Psoas muscle (tissue), 8 donors: ENCODE data around the gene NYAP2. TPM values are rescaled to one million over a fixed set of nuclear protein-coding genes. Genes with fewer than 3 reads are reported as not detected.

Source experiments
- ATAC-seq, 4 donors: fragments of 200-7000 bp; cut with Tn5 transposase; one replicate each; pipeline ENCODE4 v1.9.1; 2020; ENCODE audit warnings: moderate library complexity in 3 of 4, mild to moderate bottlenecking in 2 of 4
- DNase-seq, 2 donors: peaks; one replicate each; pipeline ENCODE4 v3.0.0-alpha.2; 2020
- H3K27ac ChIP-seq: fragments of 200-600 bp; one replicate; pipeline ENCODE4 v1.8.0; 2022
- H3K27me3 ChIP-seq, 3 donors: fragments of 200-600 bp in 1 of 3; one replicate each; pipeline versions ENCODE4 v1.6.1 to v1.8.0; 2013 to 2022; ENCODE audit warnings: low read length in 2 of 3, mild to moderate bottlenecking in 2 of 3, moderate library complexity in 1 of 3; ENCODE audit not compliant: insufficient read depth in 3 of 3
- H3K36me3 ChIP-seq, 2 donors: fragments of 200-600 bp in 1 of 2; one replicate each; pipeline versions ENCODE4 v1.6.1 to v1.8.0; 2013 to 2022; ENCODE audit warnings: low read depth in 1 of 2, mild to moderate bottlenecking in 1 of 2, moderate library complexity in 1 of 2; ENCODE audit not compliant: insufficient read depth in 1 of 2
- H3K4me1 ChIP-seq: fragments of 200-600 bp; one replicate; pipeline ENCODE4 v1.8.0; 2022
- H3K4me3 ChIP-seq: fragments of 200-600 bp; one replicate; pipeline ENCODE4 v1.8.0; 2022; ENCODE audit warnings: mild to moderate bottlenecking
- H3K9me3 ChIP-seq: fragments of 200-600 bp; one replicate; pipeline ENCODE4 v1.8.0; 2022
- WGBS, 3 donors: extraction: QIAGEN DNeasy Blood & Tissue Kit; methylation state at CpG; one replicate each; pipeline versions ENCODE4 v1.1.6 to v1.1.7; 2013; 5-methylcytosine and 5-hydroxymethylcytosine counted together
- intact Hi-C, 2 donors: fragments of 100-400 bp; cut with DNase I; formaldehyde crosslinking; loops; one replicate each; pipeline versions ENCODE4 v1.11.0 to v1.14.2; 2022
- polyA plus RNA-seq, 3 donors: library from polyadenylated mRNA; stranded (reverse); fragments of 200-250 nt; gene quantifications; one replicate each; pipeline ENCODE4 v1.2.3, GENCODE V29; 2013
- total RNA-seq, 4 donors: library from RNA; stranded (reverse); fragmentation: NEBNext Ultra II Directional in 2 of 4; extraction: Animal tissue kit (Norgen Biotek cat#: 25700) in 2 of 4; gene quantifications; one replicate each; pipeline versions ENCODE4 v1.2.1 to v1.2.4, GENCODE V29; 2021 to 2023
- TF ChIP-seq, protein P1 (sequence below): fragments of 200-600 bp; IDR thresholded peaks from one replicate; pipeline ENCODE4 v1.8.0; 2022; ENCODE audit warnings: antibody characterized with exemption
- donor health status: healthy with polysubstance abuse.
- donor health status: DM: no; HTN: no; CAD: no; lungs with moderate emphysema.
- donor health status: Bipolar disorder and iron deficiency.
- donor health status: healthy.
- donor health status: DM: yes; HTN: yes; CAD: no.
- donor health status: DM: no; HTN: no; CAD: no.
- donor health status: DM: no; HTN: no; CAD: no.
- donor health status: DM: yes; HTN: yes; CAD: no.

The NYAP2 gene
- total and polyA plus RNA-seq, 7 donors, result 0.03 to 5.0 (median 0.90) TPM

DNA sequence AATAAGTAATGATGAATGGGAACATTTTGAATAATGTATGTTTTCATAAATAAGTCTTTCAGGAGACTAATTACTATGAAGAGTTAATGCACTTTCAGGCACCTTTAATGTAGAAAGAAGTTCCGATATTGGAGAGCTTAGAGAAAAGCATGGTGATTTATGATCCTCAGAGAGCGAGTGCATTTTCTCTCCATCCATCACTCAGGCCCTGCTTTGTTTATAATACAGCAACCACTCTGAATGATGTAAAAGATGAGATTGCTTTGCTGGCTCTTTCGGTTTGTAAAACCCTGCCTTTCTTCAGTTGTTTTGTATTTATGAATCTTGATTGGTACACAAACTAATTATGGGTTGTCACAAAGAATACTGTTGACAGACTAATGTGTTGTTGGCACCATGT is 132.0 kb downstream of the NYAP2 start:
- TF ChIP-seq, protein P1, sequence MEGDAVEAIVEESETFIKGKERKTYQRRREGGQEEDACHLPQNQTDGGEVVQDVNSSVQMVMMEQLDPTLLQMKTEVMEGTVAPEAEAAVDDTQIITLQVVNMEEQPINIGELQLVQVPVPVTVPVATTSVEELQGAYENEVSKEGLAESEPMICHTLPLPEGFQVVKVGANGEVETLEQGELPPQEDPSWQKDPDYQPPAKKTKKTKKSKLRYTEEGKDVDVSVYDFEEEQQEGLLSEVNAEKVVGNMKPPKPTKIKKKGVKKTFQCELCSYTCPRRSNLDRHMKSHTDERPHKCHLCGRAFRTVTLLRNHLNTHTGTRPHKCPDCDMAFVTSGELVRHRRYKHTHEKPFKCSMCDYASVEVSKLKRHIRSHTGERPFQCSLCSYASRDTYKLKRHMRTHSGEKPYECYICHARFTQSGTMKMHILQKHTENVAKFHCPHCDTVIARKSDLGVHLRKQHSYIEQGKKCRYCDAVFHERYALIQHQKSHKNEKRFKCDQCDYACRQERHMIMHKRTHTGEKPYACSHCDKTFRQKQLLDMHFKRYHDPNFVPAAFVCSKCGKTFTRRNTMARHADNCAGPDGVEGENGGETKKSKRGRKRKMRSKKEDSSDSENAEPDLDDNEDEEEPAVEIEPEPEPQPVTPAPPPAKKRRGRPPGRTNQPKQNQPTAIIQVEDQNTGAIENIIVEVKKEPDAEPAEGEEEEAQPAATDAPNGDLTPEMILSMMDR, result no peak
- no peaks in the 10 kb centered on the region for H3K27me3 ChIP-seq
- H3K27ac ChIP-seq, result no peak overlapping the region
- 65 to 68% (median 67%) methylated on average over 3 of the region's 3 CpGs for WGBS, 3 donors
- no peak overlapping the region for H3K4me3 ChIP-seq
- no peaks in the 10 kb centered on the region for H3K4me1 ChIP-seq
- DNase-seq (no peak), ATAC-seq (no peak)
- no peaks in the 10 kb centered on the region for H3K9me3 ChIP-seq
- H3K36me3 ChIP-seq, result no peaks in the 10 kb centered on the region
- intact Hi-C loops, result no loop called here

GRCh38 chr2:225532096-225532495 is 132.6 kb downstream of the NYAP2 start:
- TF ChIP-seq, protein P1, result no peak
- WGBS, 3 donors, result 73 to 91% (median 84%) methylated on average over 1 of the region's 1 CpG
- DNase-seq, result no peak
- H3K27ac ChIP-seq, result no peak overlapping the region
- no peaks in the 10 kb centered on the region for H3K27me3 ChIP-seq
- H3K9me3 ChIP-seq, result no peaks in the 10 kb centered on the region
- ATAC-seq, result no peak
- no peaks in the 10 kb centered on the region for H3K36me3 ChIP-seq
- intact Hi-C loops, result no loop called here
- no peaks in the 10 kb centered on the region for H3K4me1 ChIP-seq
- no peak overlapping the region for H3K4me3 ChIP-seq

DNA sequence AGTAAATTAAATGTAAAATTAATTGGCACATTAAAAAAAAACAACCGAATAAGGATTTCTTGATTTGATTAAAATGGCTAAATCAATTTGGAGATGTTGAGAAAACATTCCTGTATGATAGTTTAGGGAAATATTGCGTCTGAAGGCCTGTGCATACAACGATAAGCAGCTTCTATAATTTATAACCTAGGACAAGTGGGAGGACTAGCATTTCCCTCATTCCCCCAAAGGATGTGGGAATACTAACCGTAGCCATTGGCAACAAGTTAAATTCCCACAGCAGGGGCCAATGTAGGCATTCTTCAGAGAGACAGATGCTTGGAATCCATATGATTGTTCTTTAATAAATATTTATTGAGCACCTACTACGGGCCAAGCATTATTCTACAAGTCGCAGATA is 134.5 kb downstream of the NYAP2 start:
- Histone ChIP-seq H3K9me3 (no peaks in the 10 kb centered on the region), H3K27me3 (no peaks in the 10 kb centered on the region), H3K36me3 (no peaks in the 10 kb centered on the region), H3K27ac (no peak overlapping the region), H3K4me3 (no peak overlapping the region), H3K4me1 (no peaks in the 10 kb centered on the region)
- ATAC-seq, result no peak
- WGBS, 3 donors, result 62 to 65% (median 64%) methylated on average over 6 of the region's 6 CpGs
- no peak for DNase-seq
- TF ChIP-seq, protein P1, result no peak
- intact Hi-C loops, result no loop called here

DNA sequence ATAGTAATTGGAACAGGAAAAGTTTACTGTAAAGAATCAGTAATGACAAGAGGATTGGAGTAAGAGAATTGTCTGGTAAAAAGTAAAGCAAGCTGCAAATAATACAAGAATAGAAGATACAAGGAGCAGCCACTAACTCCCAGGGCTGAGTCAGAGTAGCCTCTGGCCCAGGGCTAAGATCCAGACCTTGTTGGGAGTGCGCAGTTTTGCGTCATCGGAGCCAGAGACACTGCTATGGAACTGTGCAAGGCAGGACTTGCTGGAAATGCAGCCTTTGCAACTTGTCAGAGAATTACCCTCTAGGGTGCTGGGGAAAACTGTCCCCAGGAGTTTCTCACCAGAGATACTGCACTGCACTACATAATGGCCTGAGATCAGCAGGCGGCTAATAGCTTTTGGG is 135.2 kb downstream of the NYAP2 start:
- ATAC-seq, result no peak
- no peaks in the 10 kb centered on the region for H3K9me3 ChIP-seq
- intact Hi-C loops, result no loop called here

DNA sequence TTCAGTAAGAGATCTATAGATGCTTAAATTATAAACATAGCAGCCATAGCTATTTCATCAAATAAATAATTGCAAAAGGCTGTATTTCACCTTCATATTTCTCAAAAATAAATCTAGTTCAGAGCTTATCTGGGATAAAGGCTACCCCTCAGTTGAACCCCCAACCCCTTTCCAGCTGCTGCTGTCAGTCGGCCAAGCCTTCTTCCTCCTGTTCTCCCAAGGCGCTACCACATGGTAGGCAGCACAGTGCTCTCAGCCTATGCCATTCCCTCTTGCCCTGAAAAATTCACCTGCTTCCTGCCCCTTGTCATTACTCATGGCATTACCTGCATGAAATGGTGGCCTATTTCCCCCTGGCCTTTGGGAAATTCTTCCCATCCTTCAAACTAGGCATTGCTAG is 136.5 kb downstream of the NYAP2 start:
- no peaks in the 10 kb centered on the region for H3K4me1 ChIP-seq
- no peaks in the 10 kb centered on the region for H3K27me3 ChIP-seq
- ATAC-seq, result no peak
- DNase-seq, result no peak
- intact Hi-C loops, result no loop called here
- WGBS, 3 donors, result 53 to 60% (median 57%) methylated on average over 2 of the region's 2 CpGs
- TF ChIP-seq, protein P1, result no peak
- H3K4me3 ChIP-seq, result no peak overlapping the region
- no peaks in the 10 kb centered on the region for H3K9me3 ChIP-seq
- no peak overlapping the region for H3K27ac ChIP-seq
- H3K36me3 ChIP-seq, result no peaks in the 10 kb centered on the region

More for the DNA sequence above, 135.2 kb downstream of the NYAP2 start:
- H3K36me3 ChIP-seq, result no peaks in the 10 kb centered on the region
- no peaks in the 10 kb centered on the region for H3K4me1 ChIP-seq
- H3K27ac ChIP-seq, result no peak overlapping the region
- TF ChIP-seq, protein P1, result no peak
- no peaks in the 10 kb centered on the region for H3K27me3 ChIP-seq
- H3K4me3 ChIP-seq, result no peak overlapping the region
- 78 to 87% (median 81%) methylated on average over 4 of the region's 4 CpGs for WGBS, 3 donors
- no peak for DNase-seq
